Stimulated activated CD8-positive, alpha-beta memory T cell treated with anti-CD3 and anti-CD28 coated beads, Interleukin-4, amount 100 ng/mL, for 48 hours (primary cell): Measurements from ENCODE around the gene TEDC1.
A peak's percentile ranks its signal among the peaks of the same experiment; 100 is the strongest.

Experiments
- DNase-seq: peaks from one replicate; pipeline ENCODE4 v3.0.0-alpha.2; 2020

TEDC1 gene

DNA sequence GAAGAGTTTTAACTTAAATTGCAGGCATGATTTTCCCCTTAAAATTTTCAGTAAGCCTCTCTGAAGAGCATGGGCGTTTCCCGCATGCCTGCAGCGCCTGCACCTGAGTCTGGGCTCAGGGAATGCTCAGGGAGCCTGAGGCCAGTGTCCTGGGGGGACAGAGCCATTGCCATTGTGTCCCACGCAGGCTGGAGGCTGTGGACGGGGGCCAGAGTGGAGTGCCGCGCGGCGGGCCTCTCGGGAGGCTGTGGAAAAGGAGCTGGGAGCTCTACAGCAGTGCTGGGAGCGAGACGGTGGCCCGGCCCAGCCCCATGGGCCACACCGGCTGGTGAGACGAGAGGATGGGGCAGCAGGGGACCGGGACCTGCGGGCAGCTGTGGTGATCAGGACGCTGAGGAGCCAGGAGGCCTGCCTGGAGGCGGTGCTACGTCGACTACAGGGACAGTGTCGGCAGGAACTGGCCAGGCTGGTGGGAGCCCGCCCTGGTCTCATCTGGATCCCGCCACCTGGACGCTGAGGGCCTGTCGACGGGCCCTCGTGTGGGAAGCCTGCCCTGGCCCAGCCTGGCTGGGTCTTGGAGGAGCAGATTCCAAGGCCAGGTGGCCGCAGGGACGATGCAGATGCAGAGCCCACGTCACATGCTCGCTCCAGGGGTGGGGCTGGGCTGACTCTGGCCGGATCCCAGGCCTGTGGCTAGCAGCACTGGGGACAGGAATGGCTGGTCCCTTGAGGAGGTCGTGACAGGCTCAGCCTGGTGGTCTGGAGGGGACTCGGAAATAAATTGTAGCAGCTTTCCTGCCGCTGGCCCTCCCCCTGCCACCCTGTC lies 7.6 kb downstream of the TEDC1 start:
- no peak for DNase-seq

DNA sequence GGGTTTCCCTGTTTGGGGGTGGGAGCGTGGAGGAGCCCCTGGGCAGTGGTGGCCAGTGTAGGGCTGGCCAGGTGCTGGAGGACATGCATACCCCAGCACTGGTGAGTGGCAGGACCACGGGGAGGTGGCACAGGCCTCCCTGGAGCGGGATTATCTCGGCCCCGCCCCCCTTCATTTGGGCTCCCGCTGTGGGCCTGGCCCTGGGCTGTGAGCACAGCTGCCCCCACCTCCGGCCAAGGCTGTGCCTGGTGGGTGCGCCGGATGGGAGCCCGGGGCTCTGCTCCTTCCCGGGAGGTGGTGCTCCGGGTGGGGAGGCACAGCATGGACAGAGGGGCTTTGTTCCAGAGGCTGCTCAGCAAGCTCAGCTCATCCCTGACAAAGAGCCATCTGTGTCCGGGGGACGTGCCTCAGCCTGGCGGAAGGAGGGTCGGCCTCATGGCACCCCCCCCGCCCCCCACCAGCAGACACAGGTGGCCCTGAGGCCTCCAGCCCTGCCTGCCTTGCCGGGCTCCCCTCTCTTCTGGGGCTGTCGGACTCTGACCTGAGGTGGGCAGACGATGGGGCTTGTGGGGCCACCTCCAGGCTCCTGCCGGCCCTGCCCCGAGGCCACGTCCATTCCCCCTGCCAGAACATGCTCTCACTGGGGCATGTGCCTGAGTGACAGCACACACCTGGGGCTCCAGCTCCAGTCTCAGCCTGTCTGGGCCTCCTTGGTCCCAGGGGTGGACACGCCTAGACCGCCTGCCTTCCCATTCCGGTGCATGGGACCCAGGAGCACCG lies 8.4 kb downstream of the TEDC1 start:
- DNase-seq = no peak

DNA sequence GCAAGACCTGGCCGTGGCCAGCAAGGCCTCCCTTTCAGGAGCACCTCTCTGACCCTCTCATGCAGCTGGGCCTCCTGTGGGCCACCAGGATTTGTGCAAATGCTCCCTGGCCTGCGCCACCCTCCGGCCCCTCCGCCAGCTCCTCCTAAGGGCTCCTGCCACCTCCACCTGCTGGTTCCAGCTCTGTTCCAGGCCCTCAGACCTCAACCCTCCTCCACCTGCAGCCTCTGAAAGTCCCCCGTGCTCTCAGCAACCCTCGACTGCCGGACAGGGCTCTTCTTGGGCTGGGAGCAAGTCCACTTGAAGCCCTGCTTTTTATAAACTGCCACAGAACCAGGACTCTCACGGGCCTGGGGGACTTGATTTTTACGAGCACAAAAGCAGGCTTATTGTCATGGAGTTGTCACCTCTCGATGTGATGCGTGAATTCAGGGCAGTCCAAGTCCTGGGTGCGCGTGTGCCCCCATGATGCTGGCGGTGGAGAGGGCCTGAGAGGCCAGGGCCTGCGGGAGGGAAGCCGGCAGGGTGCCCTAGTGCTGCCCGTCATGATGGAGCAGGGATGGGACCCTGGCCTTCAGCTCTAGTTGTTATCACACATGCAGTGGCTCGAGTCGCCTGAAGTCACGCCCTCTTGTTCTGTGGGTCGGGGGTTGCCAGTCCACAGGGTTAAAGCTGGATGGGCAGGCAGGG lies 9.1 kb downstream of the TEDC1 start:
- DNase-seq = no peak

DNA sequence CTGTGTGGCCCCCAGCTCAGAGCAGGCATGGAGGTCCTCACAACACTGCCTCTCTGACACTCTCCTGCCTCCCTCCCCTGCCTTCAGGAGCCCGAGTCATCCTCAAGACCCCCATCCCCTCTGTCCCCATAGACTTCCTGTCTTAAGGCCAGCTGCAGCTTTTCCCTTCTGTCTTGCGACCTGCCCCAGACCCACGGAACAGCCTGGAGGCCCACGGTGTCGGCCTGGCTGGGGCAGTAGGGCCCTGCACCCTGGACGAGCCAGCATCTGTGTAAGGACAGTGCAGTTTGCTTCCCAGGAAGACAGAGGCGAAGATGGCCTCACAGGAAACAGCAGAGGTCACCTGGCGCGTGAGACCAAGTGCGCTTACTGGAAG lies 9.7 kb downstream of the TEDC1 start:
- DNase-seq = no peak

DNA sequence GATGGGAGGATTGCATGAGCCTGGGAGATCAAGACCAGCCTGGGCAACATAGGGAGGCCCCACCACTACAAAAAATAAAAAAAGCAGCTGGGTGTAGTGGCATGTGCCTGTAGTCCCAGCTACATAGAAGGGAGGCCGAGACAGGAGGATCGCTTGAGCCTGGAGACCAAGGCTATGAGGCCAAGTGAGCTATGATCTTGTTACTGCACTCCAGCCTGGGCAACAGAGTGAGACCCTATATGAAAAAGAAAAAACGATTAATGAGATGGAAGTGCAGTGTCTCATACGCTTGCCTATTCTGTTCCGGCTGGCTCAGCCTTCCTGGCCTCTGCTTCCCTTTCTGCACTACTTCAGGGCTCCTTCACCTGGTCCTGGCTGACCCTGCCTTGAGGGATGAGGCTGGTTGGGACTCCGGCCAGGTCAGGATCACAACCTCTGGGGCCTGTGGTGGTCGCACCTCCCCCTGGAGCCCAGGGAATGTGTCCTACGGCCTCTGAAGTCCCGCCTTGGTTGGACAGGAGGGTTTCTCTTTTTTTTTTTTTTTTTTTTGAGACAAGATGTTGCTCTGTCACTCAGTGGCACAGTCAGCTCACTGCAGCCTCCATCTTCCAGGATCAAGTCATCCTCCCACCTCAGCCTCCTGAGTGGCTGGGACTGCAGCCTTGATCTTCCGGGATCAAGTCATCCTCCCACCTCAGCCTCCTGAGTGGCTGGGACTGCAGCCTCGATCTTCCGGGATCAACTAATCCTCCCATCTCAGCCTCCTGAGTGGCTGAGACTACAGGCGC lies 10.7 kb downstream of the TEDC1 start:
- no peak for DNase-seq

DNA sequence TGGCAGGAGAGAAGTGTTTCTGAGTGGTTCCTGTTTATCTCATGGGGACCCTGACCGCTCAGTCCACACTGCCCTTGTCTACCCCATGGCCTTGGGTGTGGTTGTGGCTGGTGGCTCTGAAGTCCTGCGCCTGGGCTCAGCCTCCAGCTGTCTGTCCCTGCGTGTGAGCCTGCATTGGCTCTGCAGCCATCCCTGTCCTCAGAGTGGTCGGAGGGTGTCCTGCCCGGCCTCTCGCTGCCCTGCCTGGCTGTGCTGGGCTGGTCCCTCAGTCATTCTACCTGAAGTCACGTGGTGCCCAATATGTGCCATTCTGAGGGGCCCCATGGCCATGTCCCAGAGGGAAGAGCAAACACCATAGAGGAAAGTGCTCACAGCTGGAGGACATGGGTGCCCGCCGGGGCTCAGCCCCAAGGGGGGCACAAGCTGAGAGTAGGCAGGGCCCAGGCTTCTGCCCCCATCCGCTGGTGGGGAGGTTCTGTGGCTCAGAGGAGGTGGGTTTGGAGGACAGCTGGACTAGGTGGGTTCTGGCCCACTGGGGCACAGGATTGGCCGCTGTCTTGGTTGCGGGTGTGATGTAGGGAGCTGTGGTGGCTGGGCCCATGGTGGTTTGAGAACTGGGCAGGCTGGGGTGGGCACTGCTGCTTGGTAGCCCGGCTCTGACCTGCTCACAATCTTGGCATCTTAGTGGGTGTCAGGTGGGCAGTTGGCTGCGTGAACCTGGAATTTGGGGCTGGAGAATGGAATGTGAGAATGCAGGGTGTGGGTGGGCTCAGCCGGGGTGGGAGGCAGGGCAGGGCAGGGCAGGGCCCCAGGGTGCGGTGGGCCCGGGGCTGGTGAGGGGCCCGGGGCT lies 11.6 kb downstream of the TEDC1 start:
- DNase-seq = no peak

DNA sequence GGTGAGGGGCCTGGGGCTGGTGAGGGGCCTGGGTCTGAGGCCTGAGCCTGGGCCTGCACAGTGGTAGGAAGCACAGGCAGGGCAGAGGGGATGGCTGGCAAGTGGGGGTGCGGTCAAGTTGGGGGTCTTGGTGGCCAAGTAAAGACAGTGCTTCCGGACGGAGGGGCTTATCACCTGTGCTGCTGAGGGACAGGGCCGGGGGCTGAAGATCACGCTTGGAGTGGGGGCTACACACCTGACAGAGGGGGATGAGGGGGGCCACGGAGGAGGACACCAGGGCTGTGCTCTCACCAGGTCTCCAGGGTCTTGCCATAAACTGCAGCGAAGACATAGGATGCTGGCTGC lies 12.2 kb downstream of the TEDC1 start:
- DNase-seq = no peak

DNA sequence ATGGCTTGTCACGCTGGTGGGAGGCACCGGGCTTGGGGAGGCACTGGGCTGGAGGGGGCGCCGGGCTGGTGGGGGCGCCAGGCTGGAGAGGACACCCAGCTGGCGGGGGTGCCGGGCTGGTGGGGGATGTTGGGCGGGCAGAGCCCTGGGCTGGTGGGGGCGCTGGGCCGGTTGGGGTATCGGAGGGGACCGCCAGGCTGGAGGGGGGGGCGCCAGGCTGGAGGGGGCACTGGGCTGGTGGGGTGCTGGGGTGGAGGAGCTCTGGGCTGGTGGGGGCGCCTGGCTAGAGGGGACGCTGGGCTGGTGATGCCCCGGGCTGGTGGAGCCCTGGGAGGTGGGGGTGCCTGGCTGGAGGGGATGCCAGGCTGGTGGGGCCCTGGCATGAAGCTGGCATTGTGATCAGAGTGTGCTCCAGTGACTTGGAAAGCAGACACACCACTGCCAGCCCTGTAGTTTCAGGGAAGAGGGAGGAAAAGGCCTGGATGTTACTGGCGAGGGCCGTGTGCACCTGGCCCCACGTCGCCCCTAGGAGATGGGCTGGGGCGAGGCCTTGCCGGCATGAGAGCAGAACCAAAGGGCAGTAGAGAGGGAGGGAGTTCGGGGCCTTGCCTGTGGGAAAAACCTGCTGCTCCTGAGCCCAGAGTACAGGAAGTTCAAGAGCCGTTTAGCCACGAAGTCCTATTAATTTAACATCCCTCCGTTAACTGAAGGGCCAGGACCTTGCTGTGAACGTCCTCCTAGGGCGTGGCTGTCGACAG lies 13.1 kb downstream of the TEDC1 start:
- DNase-seq = no peak

DNA sequence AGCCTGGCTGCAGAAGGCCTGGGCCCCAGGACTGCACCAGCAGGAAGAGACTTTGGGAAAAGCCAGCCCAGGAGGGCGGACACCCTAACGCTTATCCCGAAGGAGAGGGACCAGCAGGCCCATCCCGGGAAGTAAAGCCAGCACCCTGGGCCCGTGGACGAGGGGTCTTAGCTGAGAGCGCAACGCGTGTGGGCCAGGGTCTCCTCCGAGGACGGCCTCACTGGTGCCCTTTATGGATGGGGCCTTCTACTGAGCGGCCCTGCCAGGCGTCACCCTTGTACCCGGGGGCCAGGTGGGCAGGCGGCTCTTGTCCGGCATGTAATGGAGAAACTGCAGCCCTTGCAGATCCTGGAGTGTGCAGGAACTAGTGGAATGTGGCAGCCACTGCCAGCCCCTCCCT lies 14.1 kb downstream of the TEDC1 start:
- no peak for DNase-seq

DNA sequence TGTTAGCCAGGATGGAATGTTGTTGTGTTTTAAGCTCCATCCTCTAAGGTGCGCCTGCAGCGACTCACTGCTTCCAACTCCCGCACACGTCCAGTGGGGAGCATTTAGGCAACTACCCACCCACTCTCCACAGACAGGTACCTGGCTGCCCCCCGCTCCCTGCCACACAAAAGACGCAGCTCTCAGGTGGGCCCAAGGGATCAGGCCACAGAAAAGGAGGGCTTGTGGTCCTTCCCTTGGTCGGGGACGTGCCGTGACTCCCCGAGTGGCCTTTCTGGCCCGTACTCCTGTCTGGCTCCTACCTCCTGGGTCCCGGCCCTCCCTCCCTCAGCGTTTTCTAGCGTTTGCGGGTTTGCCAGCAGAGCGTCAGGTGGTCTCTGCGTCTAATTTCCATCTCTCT lies 16.2 kb downstream of the TEDC1 start:
- DNase-seq = no peak

DNA sequence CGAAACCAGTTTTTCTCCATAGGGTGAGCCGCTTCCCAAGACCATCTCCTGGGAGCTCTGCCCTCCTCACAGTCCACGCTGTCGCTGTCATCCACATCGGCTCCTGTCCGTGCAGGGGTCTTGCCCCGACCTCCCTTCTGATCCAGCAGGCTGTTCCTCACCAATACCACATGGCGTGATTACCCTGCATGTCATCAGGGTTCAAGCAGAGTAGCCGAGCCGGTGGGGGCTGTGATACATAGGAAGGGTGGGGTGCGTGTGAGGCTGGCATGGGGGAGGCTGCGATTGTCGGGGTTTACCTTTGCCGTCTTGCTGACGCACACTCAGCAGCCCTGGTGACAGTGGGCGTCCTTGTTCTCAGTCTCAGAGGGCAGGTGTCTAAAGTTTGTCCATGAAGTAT lies 17.0 kb downstream of the TEDC1 start:
- no peak for DNase-seq

DNA sequence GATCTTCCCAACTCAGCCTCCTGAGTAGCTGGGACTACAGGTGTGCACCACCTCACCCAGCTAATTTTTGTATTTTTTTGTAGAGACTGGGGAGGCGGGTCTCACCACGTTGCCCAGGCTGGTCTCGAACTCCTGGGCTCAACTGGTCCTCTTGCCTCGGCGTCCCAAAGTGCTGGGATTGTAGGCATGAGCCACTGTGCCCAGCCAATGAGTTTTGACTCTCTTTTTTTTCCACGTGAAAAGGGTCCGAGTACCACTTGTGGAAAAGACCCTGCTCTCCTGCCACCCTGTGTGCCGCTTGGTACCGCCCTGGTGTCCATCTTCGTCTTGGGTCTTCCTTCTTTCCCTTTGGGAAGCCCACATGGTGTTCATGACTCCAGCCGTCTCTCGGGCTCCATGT lies 17.6 kb downstream of the TEDC1 start:
- DNase-seq = no peak

DNA sequence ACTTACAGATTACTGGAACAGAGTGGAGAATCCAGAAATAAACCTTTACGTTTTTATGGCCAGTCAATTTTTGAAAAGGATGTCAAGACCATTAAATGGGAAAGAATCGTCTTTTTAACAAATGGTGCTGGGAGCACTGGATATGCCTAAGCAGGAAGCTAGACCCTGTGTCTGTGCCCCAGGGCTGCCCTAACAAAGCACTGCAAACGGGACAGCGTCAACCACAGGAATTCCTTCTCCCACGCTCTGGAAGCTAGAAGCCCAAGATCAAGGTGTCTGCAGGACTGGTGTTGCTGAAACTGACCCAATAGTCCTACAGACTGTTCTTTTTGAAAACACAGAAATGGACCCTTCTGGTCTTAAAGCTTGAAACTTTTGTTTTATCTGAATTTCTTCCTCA lies 26.1 kb downstream of the TEDC1 start:
- no peak for DNase-seq

DNA sequence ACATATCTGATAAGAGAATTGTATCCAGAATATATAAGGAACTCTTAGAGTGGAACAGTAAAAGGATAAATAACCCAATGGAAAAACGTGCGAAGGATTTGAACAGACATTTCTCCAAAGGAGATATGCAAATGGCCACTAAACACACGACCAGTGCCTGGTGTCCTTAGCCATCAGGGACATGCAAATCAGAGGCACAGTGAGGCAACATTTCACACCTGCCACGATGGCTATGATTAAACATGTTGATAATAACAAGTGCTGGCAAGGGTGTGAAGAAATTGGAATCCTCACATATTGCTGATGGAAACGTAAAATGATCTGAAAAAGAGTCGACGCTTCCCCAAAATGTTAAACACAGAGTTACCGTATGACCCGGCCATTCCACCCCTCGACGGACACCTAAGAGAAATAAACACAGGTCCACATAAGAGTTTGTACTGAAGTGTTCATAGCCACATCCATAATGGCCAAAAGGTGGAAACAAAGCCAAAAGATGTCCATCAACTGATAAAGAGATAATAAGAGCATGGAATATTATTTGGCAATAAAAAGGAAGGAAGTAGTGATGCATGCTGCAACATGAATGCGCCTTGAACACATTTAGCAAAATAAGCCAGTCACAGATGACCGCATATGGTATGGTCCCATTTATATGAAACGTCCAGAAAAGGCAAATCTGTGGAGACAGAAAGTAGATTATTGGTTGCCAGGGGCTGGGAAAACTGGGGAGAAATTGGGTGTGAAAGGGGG lies 29.1 kb downstream of the TEDC1 start:
- DNase-seq = no peak

DNA sequence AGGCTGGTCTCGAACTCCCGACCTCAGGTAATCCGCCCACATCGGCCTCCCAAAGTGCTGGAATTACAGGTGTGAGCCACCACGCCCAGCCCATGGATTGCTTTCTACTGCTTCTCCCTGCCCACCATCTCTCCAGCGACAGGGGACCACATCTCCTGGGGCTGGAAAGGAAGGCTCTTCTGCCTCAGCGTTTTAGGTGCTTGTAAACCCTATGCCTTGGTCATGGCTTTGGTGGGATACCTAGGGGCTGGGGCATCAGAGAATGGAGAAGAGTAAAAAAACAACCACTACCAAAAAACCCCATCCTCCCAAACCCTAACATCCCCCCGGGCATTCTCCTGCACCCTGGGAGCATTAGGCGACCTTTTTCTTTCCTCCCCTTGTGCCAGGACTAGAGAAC lies 34.3 kb downstream of the TEDC1 start:
- no peak for DNase-seq

DNA sequence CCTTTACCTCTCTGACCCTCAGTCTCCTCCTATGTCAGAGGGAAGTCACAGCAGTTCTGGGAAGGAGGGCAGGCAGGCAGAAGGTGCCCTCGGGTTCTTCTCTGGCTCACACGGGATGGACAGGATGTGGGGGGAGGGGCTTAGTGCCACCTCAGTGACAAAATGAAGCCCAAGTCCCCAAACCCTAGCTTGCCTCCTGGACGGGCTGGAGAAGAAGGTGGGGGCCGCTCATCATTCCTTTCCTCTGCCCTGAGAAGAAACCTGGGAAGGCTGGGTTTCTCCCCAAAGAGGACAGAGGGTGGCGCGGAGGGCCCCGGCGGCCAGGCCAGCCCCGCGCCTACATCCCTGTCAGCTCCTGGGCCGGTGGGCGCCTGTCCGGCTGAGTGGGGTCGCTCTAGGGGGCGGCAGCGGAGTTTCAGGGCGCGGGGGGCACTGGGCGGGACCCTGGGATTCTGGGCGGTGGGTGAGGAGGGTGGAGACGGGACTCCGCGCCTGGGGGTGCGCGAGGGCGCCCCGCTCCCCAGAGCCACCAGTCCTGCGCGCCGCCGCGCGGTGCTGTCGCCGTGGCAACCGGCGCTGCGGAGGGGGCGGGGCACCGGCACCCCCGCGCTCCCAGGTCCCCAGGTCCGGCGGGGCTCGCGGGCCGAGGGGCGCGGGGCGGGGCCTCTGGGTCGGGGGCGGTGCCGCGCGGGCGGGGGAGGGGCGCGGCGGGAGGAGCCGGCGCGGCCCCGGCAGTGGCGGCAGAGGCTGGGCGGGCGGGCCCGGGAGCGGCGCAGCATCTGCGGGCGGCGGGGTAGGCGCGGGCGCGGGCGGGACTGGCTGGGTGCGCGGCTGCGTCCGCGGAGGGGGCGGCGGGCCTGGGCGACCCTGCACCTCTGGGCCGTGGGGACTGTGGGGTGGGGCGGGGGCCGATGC lies 35.1 kb downstream of the TEDC1 start, which contains the start of gene TMEM121:
Gene TMEM121, plus strand, starts transcription at position 723 of the 915 bp plus-strand sequence. CDS start 2,252 bp downstream, outside the sequence.
- peak; percentile 59 for DNase-seq

DNA sequence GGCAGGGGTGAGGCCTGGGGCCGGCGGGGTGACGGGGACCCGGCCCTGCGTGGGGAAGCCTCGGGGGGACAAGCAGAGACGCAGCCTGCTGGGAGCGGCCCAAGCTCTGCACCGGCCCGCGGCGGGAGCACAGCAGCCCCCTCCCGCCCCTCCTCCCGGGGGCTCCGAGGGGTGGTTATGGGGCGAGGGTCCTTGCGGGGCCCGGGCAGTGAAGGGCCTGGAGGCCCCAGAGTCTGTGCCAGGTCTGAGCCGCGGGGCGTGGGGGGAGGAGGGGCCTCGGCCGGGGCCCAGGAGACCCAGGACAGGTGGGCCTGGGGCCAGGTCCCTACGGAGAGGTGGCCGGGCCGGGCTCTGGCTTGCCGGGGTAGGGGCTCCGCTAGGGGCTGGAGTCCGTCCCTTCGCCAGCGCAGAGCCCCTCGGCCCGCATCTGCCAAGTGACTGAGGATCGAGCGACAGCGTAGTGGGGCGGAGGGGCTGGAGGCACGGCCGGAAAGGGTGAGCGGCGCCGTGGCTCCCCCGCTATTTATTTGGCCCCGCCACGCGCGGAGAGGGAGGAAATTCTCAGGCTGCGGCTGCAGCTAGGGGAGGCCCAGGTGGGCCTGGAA lies 35.8 kb downstream of the TEDC1 start:
- DNase-seq = no peak

DNA sequence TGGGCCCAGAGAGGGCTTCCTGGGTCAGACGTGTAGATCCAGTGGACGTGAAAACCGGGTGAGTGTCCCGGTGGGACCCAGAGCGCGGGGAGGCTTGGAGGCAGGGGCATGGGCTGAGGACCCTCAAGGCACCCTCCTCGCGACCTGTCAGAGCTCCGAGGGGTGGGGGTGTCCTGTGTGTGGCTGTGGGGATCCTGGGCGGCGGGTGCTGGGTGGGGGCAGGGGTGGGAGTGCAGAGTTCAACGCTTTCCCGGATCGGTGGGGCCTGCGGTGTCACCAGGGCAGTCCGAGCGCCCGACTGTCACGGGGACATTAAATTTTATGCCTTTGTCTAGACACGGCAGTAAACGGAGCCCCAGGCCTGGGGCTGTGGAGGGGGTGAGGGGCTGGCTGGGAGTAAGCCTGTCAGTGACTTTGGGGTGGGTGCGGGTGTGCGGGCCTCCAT lies 36.4 kb downstream of the TEDC1 start:
- no peak for DNase-seq
